OCI-LY3 (cell line): ENCODE results near the gene NAA35.

Experiments
- H2AFZ ChIP-seq: fragments of 200-600, 300-600 bp; shearing (Covaris generic); 2 replicates; pipeline ENCODE4 v1.6.0; 2014; ENCODE audit warnings: antibody characterized with exemption, low read depth, low read length
- H3K27ac ChIP-seq: fragments of 200-600, 300-600 bp; sonication (generic); 2 replicates; pipeline ENCODE4 v1.5.1; 2014; ENCODE audit warnings: mild to moderate bottlenecking, low read length, moderate library complexity, mixed read lengths
- H3K27me3 ChIP-seq: fragments of 200-600, 300-600 bp; sonication (generic); 2 replicates; pipeline ENCODE4 v1.6.1; 2014; ENCODE audit warnings: low read depth, low read length, mixed read lengths
- H3K36me3 ChIP-seq: fragments of 200-600, 300-600 bp; sonication (generic); replicated peaks from 2 replicates; pipeline ENCODE3; 2014; ENCODE audit warnings: low read depth, low read length, mixed read lengths
- H3K4me1 ChIP-seq: fragments of 300-600, 200-600 bp; sonication (generic); 2 replicates; pipeline ENCODE4 v1.6.1; 2014; ENCODE audit warnings: low read length, mixed read lengths
- H3K4me2 ChIP-seq: fragments of 200-600, 300-600 bp; sonication (generic); 2 replicates; pipeline ENCODE4 v1.6.1; 2014; ENCODE audit warnings: low read length, mixed read lengths
- H3K4me3 ChIP-seq: fragments of 300-600, 200-600 bp; sonication (generic); 2 replicates; pipeline ENCODE4 v1.5.1; 2014; ENCODE audit warnings: antibody characterized with exemption, mild to moderate bottlenecking, low read length, moderate library complexity
- H3K79me2 ChIP-seq: fragments of 300-600, 200-600 bp; shearing (Covaris generic); 2 replicates; pipeline ENCODE4 v1.6.1; 2014; ENCODE audit warnings: mild to moderate bottlenecking, low read length, mixed read lengths
- H3K9ac ChIP-seq: fragments of 300-600, 200-600 bp; shearing (Covaris generic); 2 replicates; pipeline ENCODE4 v1.6.0; 2014; ENCODE audit warnings: mild to moderate bottlenecking, low read length, moderate library complexity
- H3K9me3 ChIP-seq: fragments of 200-600, 300-600 bp; shearing (Covaris generic); 2 replicates; pipeline ENCODE4 v1.6.1; 2014; ENCODE audit warnings: low read length, mixed read lengths; ENCODE audit not compliant: insufficient read depth
- H4K20me1 ChIP-seq: fragments of 200-600, 300-600 bp; sonication (generic); 2 replicates; pipeline ENCODE4 v1.6.1; 2016; ENCODE audit warnings: low read length, mixed read lengths; ENCODE audit not compliant: insufficient read depth
- EZH2phosphoT487 ChIP-seq: fragments of 200-600 bp; shearing (Covaris generic); IDR thresholded peaks from 2 replicates; pipeline ENCODE4 v1.6.1; 2018; ENCODE audit warnings: antibody characterized with exemption, mixed run types, low read depth
- TF ChIP-seq, protein P1 (sequence below): fragments of 200-600, 300-600 bp; sonication (generic); IDR thresholded peaks from 2 replicates; pipeline ENCODE4 v1.5.1; 2014; ENCODE audit warnings: antibody characterized with exemption, low read length, low read depth

Gene NAA35

DNA sequence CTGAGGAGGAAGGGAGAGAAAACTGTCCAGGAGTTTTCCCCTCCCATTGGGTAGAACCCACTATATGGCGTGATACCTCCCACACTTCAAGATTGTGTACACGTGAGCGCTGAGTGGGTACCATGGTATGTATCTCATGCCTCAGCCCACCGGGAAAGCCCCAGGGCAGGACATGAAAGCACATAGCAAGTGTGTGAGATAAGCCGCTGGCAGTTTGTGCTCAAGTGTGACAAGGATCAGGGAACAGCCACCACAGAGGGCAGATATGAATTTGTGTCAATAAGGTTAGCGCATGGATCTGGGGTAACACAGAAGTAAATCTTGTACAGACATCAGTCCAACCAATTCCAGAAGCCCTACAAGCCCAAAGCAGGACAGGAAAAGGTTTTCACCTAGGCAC lies 42.6 kb upstream of the NAA35 start:
- Histone ChIP-seq H2AFZ (peak overlapping the region; percentile 67), H3K4me2 (peak overlapping the region; percentile 83), H4K20me1 (no peaks in the 10 kb centered on the region), H3K79me2 (no peaks in the 10 kb centered on the region), H3K4me1 (peaks cover 34% of the 10 kb centered on the region), H3K36me3 (no peaks in the 10 kb centered on the region), H3K27me3 (no peaks in the 10 kb centered on the region), H3K27ac (no peak overlapping the region), H3K9ac (0 out of 2 replicates have a peak overlapping the region, but pooled peaks have one; percentile 13), H3K9me3 (no peaks in the 10 kb centered on the region), H3K4me3 (peak overlapping the region; percentile 62)
- TF ChIP-seq, protein P1, sequence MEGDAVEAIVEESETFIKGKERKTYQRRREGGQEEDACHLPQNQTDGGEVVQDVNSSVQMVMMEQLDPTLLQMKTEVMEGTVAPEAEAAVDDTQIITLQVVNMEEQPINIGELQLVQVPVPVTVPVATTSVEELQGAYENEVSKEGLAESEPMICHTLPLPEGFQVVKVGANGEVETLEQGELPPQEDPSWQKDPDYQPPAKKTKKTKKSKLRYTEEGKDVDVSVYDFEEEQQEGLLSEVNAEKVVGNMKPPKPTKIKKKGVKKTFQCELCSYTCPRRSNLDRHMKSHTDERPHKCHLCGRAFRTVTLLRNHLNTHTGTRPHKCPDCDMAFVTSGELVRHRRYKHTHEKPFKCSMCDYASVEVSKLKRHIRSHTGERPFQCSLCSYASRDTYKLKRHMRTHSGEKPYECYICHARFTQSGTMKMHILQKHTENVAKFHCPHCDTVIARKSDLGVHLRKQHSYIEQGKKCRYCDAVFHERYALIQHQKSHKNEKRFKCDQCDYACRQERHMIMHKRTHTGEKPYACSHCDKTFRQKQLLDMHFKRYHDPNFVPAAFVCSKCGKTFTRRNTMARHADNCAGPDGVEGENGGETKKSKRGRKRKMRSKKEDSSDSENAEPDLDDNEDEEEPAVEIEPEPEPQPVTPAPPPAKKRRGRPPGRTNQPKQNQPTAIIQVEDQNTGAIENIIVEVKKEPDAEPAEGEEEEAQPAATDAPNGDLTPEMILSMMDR: no peak
- no peak for TF ChIP-seq EZH2phosphoT487

DNA sequence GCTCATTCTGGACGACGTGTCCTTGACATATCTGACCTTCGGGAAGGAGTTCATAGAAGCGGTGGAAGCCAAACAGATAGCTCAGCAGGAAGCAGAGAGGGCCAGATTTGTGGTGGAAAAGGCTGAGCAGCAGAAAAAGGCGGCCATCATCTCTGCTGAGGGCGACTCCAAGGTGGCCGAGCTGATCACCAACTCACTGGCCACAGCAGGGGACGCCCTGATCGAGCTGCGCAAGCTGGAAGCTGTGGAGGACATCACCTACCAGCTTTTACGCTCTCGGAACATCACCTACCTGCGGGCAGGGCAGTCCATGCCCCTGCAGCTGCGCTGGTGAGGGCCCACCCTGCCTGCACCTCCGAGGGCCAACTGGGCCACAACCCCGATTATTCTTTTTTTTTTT lies 41.6 kb upstream of the NAA35 start:
- H3K36me3 ChIP-seq: no peaks in the 10 kb centered on the region
- H3K4me2 ChIP-seq: no peak overlapping the region
- no peak overlapping the region for H2AFZ ChIP-seq
- no peaks in the 10 kb centered on the region for H3K9me3 ChIP-seq
- no peak overlapping the region for H3K4me3 ChIP-seq
- no peaks in the 10 kb centered on the region for H3K27me3 ChIP-seq
- H3K27ac ChIP-seq: no peak overlapping the region
- no peak for TF ChIP-seq EZH2phosphoT487
- TF ChIP-seq, protein P1: no peak
- no peaks in the 10 kb centered on the region for H3K79me2 ChIP-seq
- H3K4me1 ChIP-seq: peaks cover 34% of the 10 kb centered on the region
- no peaks in the 10 kb centered on the region for H4K20me1 ChIP-seq
- no peak overlapping the region for H3K9ac ChIP-seq

DNA sequence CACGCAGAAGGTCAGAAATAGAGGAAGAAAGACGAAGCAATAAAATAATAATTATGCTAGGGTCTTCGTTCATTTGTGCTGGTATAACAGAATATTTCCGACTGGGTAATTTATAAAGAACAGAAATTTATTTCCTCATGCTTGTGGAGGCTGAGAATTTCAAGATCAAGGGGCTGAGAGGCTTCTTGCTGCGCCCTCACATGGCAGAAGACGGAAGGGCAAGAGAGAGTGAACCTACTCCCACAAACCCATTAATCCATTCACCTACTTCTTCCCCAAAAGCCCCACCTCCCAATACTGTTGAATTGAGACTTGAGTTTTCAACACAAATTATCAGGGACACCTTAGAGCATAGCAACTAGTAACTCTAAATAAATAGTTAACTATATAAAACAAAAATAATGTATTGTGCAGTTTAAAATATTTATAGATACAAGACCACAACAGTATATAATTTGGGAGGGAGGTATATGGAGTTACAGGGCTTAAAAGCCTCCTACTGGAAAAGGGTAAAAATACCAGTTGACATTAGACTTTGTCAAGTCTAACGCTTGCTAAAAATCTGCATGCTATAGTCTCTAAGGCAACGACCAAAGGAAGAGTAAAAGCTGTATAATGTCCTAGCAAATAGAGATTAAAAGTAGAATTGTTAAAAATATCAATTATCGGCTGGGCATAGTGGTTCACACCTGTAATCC lies 40.3 kb upstream of the NAA35 start:
- no peak overlapping the region for H3K4me3 ChIP-seq
- no peak overlapping the region for H2AFZ ChIP-seq
- no peaks in the 10 kb centered on the region for H4K20me1 ChIP-seq
- H3K4me2 ChIP-seq: no peak overlapping the region
- no peaks in the 10 kb centered on the region for H3K9me3 ChIP-seq
- TF ChIP-seq, protein P1: peak; percentile 52
- no peak for TF ChIP-seq EZH2phosphoT487
- H3K9ac ChIP-seq: no peak overlapping the region
- no peaks in the 10 kb centered on the region for H3K79me2 ChIP-seq
- H3K27me3 ChIP-seq: no peaks in the 10 kb centered on the region
- no peak overlapping the region for H3K27ac ChIP-seq
- no peaks in the 10 kb centered on the region for H3K36me3 ChIP-seq
- H3K4me1 ChIP-seq: peaks cover 31% of the 10 kb centered on the region

DNA sequence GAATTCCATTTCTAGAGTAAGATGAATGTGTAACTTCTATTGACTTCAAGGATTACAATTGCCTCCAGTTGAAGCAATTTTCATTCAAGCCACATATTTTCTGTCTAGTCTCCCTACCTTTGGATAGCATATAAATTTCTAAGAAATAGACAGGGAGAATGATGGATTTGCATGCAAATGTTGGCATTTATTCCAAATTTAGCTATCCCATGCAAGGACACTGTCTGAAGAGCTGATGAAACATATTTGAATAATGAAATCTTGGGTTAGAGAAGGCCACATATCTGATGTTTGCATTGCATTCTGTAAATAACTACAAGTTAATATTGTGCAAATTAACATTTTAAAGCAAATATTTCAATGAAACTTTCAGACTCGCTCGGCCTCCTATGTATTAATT lies 36.0 kb upstream of the NAA35 start:
- H3K9ac ChIP-seq: no peak overlapping the region
- H3K4me1 ChIP-seq: no peaks in the 10 kb centered on the region
- no peaks in the 10 kb centered on the region for H3K27me3 ChIP-seq
- H3K4me3 ChIP-seq: no peak overlapping the region
- H3K79me2 ChIP-seq: no peaks in the 10 kb centered on the region
- TF ChIP-seq, protein P1: no peak
- TF ChIP-seq EZH2phosphoT487: no peak
- no peaks in the 10 kb centered on the region for H4K20me1 ChIP-seq
- no peak overlapping the region for H2AFZ ChIP-seq
- H3K27ac ChIP-seq: no peak overlapping the region
- no peaks in the 10 kb centered on the region for H3K9me3 ChIP-seq
- H3K4me2 ChIP-seq: no peak overlapping the region
- H3K36me3 ChIP-seq: no peaks in the 10 kb centered on the region
